Stimulated activated CD4-positive, alpha-beta T cell treated with anti-CD3 and anti-CD28 coated beads, Interleukin-12 subunit alpha, Interleukin-12 subunit beta, amount 100 ng/mL, for 24 hours (primary cell): ENCODE results near the gene HELZ2.
"Not testable (repeated sequence)": the region's sequence is repeated elsewhere in the genome, so short reads cannot be mapped to it uniquely, and the experiment has no call there.

Experiments
- DNase-seq, 2 experiments: peaks; one replicate each; pipeline ENCODE4 v3.0.0-alpha.2; 2020; ENCODE audit warnings: low read depth in 2 of 2

HELZ2 gene

GRCh38 chr20:63566395-63567135, 7.5 kb downstream of the HELZ2 start:
- no peak for DNase-seq

- DNase-seq, result no peak
Observed at GRCh38 chr20:63565699-63566335, 8.2 kb downstream of the HELZ2 start.

GRCh38 chr20:63565021-63565698, 8.9 kb downstream of the HELZ2 start:
- DNase-seq, result no peak

GRCh38 chr20:63564036-63564810, 9.8 kb downstream of the HELZ2 start:
- no peak for DNase-seq

GRCh38 chr20:63563225-63563935, 10.7 kb downstream of the HELZ2 start:
- no peak for DNase-seq

GRCh38 chr20:63562461-63563224, 11.4 kb downstream of the HELZ2 start:
- no peak for DNase-seq

- no peak for DNase-seq
Observed at GRCh38 chr20:63561624-63562396, 12.2 kb downstream of the HELZ2 start.

- DNase-seq, result no peak
Observed at GRCh38 chr20:63560856-63561609, 13.0 kb downstream of the HELZ2 start.

- DNase-seq, result no peak
Observed at GRCh38 chr20:63560333-63560805, 13.7 kb downstream of the HELZ2 start.

GRCh38 chr20:63559485-63560332, 14.3 kb downstream of the HELZ2 start:
- not testable (repeated sequence) for DNase-seq

GRCh38 chr20:63558804-63559484, 15.1 kb downstream of the HELZ2 start:
- DNase-seq, result no peak

- no peak for DNase-seq
Observed at GRCh38 chr20:63557481-63557891, 16.6 kb downstream of the HELZ2 start.

GRCh38 chr20:63556873-63557478, 17.1 kb downstream of the HELZ2 start:
- DNase-seq, result no peak

GRCh38 chr20:63555661-63556381, 18.2 kb downstream of the HELZ2 start:
- DNase-seq, result no peak

GRCh38 chr20:63554361-63555278, 19.4 kb downstream of the HELZ2 start:
- DNase-seq, result no peak
